HCT116 (cell line): Measurements from ENCODE around the gene KCNJ4. TPM values are rescaled to one million over a fixed set of nuclear protein-coding genes. Genes with fewer than 3 reads are reported as not detected.

Source experiments
- ATAC-seq: fragments of 200-7000 bp; cut with Tn5 transposase; 2 replicates; pipeline ENCODE4 v1.9.1; 2020; ENCODE audit warnings: mild to moderate bottlenecking, moderate library complexity
- BruUV-seq: library from RNA; stranded (reverse); fragments of 400-500 nt; replicated peaks from 2 replicates; lab custom pipeline; 2021; lab: Mats Ljungman, UMichigan
- CTCF ChIA-PET: fragments of 300-600 bp; sonication (Branson Sonifier 250); formaldehyde crosslinking; loops from one replicate; lab custom pipeline; 2021; ENCODE audit warnings: antibody characterized with exemption; lab: Charles Lee
- POLR2A ChIA-PET: fragments of 300-600, 350-600 bp; sonication (Branson Sonifier 250); formaldehyde crosslinking; loops from one replicate; lab custom pipeline; 2021; ENCODE audit warnings: antibody characterized with exemption; lab: Charles Lee
- RAD21 ChIA-PET, 2 experiments: fragments of 300-600 bp; sonication (Branson Sonifier 250); formaldehyde crosslinking; loops; one replicate each; lab custom pipeline; 2023; ENCODE audit warnings: low total read pairs in 2 of 2; ENCODE audit not compliant: uncharacterized antibody in 2 of 2, unreplicated experiment in 2 of 2, low non-redundant PET in 1 of 2; lab: Charles Lee
- DNase-seq: peaks from one replicate; pipeline ENCODE4 v3.0.0-alpha.2; 2010; ENCODE audit warnings: low read depth, low spot score
- H2AFZ ChIP-seq: fragments of 200-600 bp; shearing (Covaris generic), sonication (generic); 2 replicates; pipeline ENCODE4 v1.6.1; 2017; ENCODE audit warnings: low read depth, mixed run types, mixed read lengths, antibody characterized with exemption, low read length; ENCODE audit not compliant: poor library complexity, severe bottlenecking
- H3K27ac ChIP-seq: 2 replicates; pipeline ENCODE4 v1.5.1; 2012; ENCODE audit warnings: low read depth, low read length
- H3K27me3 ChIP-seq: fragments of 200-600 bp; sonication (generic); 2 replicates; pipeline ENCODE4 v1.6.1; 2016; ENCODE audit warnings: mixed run types, low read length, mixed read lengths; ENCODE audit not compliant: insufficient read depth
- H3K36me3 ChIP-seq, 2 experiments: fragments of 200-500 bp in 1 of 2; fragments of 200-600 bp in 1 of 2; sonication (Bioruptor generic) in 1 of 2; sonication (generic) in 1 of 2; 2 replicates each; pipeline versions ENCODE4 v1.5.1 to v1.6.1; 2014 to 2016; ENCODE audit warnings: low read length in 2 of 2, inconsistent platforms in 1 of 2, mixed read lengths in 1 of 2, mixed run types in 1 of 2; ENCODE audit not compliant: insufficient read depth in 2 of 2, control insufficient read depth in 1 of 2
- H3K4me1 ChIP-seq, 2 experiments: fragments of 200-600 bp in 1 of 2; sonication (generic) in 1 of 2; 2 replicates each; pipeline versions ENCODE4 v1.5.1 to v1.6.1; 2012 to 2017; ENCODE audit warnings: low read length in 2 of 2, inconsistent platforms in 1 of 2, mild to moderate bottlenecking in 1 of 2, mixed read lengths in 1 of 2, mixed run types in 1 of 2, moderate library complexity in 1 of 2; ENCODE audit not compliant: insufficient read depth in 2 of 2, control insufficient read depth in 1 of 2
- H3K4me2 ChIP-seq: fragments of 200-600 bp; sonication (generic); 2 replicates; pipeline ENCODE4 v1.6.1; 2017; ENCODE audit warnings: mixed run types, low read length, mixed read lengths
- H3K4me3 ChIP-seq, 2 experiments: fragments of 200-600 bp in 1 of 2; sonication (generic) in 1 of 2; replicated peaks in 1 of 2; 2 replicates each; pipeline ENCODE4 v1.5.1; 2011 to 2016; ENCODE audit warnings: low read length in 2 of 2, control low read depth in 1 of 2, low read depth in 1 of 2, mild to moderate bottlenecking in 1 of 2, mixed read lengths in 1 of 2, mixed run types in 1 of 2
- H3K79me2 ChIP-seq: fragments of 200-600 bp; sonication (generic); 2 replicates; pipeline ENCODE4 v1.6.1; 2017; ENCODE audit warnings: mild to moderate bottlenecking, mixed run types, low read length, moderate library complexity, mixed read lengths; ENCODE audit not compliant: insufficient read depth
- H3K9ac ChIP-seq: fragments of 200-600 bp; sonication (generic); 2 replicates; pipeline ENCODE4 v1.6.1; 2016; ENCODE audit warnings: low read length, mixed read lengths
- H3K9me2 ChIP-seq: fragments of 200-600 bp; sonication (generic), shearing (Covaris generic); 2 replicates; pipeline ENCODE4 v1.6.1; 2017; ENCODE audit warnings: mixed run types, mild to moderate bottlenecking, moderate library complexity; ENCODE audit not compliant: insufficient read depth
- H3K9me3 ChIP-seq, 2 experiments: fragments of 200-500 bp in 1 of 2; fragments of 200-600 bp in 1 of 2; sonication (Bioruptor generic) in 1 of 2; sonication (generic) in 1 of 2; 2 replicates each; pipeline ENCODE4 v1.6.1; 2014 to 2017; ENCODE audit warnings: low read length in 2 of 2, mixed read lengths in 2 of 2, inconsistent platforms in 1 of 2, low read depth in 1 of 2, mild to moderate bottlenecking in 1 of 2, mixed run types in 1 of 2, moderate library complexity in 1 of 2; ENCODE audit not compliant: control insufficient read depth in 1 of 2, insufficient read depth in 1 of 2
- H4K20me1 ChIP-seq: fragments of 200-600 bp; sonication (generic), shearing (Covaris generic); 2 replicates; pipeline ENCODE4 v1.6.1; 2017; ENCODE audit warnings: mixed run types, mild to moderate bottlenecking, moderate library complexity; ENCODE audit not compliant: insufficient read depth
- CBX3 ChIP-seq: IDR thresholded peaks from 2 replicates; pipeline ENCODE4 v1.6.1; 2012; ENCODE audit warnings: low read depth
- CEBPB ChIP-seq: IDR thresholded peaks from 2 replicates; pipeline ENCODE4 v1.6.1; 2012; ENCODE audit warnings: low read depth
- EGR1 ChIP-seq: IDR thresholded peaks from 2 replicates; pipeline ENCODE4 v1.6.1; 2012; ENCODE audit warnings: low read depth
- ELF1 ChIP-seq: IDR thresholded peaks from 2 replicates; pipeline ENCODE4 v1.6.1; 2012; ENCODE audit warnings: low read depth, borderline replicate concordance
- EZH2phosphoT487 ChIP-seq: fragments of 200-600 bp; IDR thresholded peaks from 2 replicates; pipeline ENCODE4 v1.6.1; 2018; ENCODE audit warnings: antibody characterized with exemption, borderline replicate concordance
- FOSL1 ChIP-seq: IDR thresholded peaks from 2 replicates; pipeline ENCODE4 v1.6.1; 2012; ENCODE audit warnings: low read depth
- JUND ChIP-seq: IDR thresholded peaks from 2 replicates; pipeline ENCODE4 v1.6.1; 2012
- MAX ChIP-seq: IDR thresholded peaks from 2 replicates; pipeline ENCODE4 v1.6.1; 2012
- POLR2AphosphoS5 ChIP-seq: IDR thresholded peaks from 2 replicates; pipeline ENCODE4 v1.6.1; 2011; ENCODE audit warnings: mild to moderate bottlenecking, low read depth, low read length, moderate library complexity
- RAD21 ChIP-seq: IDR thresholded peaks from 2 replicates; pipeline ENCODE4 v1.6.1; 2012; ENCODE audit warnings: low read depth, mild to moderate bottlenecking
- SIN3A ChIP-seq: IDR thresholded peaks from 2 replicates; pipeline ENCODE4 v1.6.1; 2012; ENCODE audit warnings: low read depth
- SP1 ChIP-seq: IDR thresholded peaks from 2 replicates; pipeline ENCODE4 v1.6.1; 2012; ENCODE audit warnings: low read depth
- SRF ChIP-seq: IDR thresholded peaks from 2 replicates; pipeline ENCODE4 v1.6.1; 2012; ENCODE audit warnings: low read depth
- TCF7L2 ChIP-seq: IDR thresholded peaks from 2 replicates; pipeline ENCODE4 v1.7.0; 2011; ENCODE audit warnings: borderline replicate concordance, inconsistent platforms; ENCODE audit not compliant: insufficient read depth, insufficient read length; ENCODE audit errors: extremely low read depth
- YY1 ChIP-seq: IDR thresholded peaks from 2 replicates; pipeline ENCODE4 v1.6.1; 2011; ENCODE audit warnings: low read length, low read depth, moderate library complexity, mild to moderate bottlenecking; ENCODE audit not compliant: insufficient replicate concordance; ENCODE audit errors: extremely low read depth
- ZFX ChIP-seq: fragments of 450-650 bp; IDR thresholded peaks from 2 replicates; pipeline ENCODE4 v1.6.1; 2017
- ZNF274 ChIP-seq: fragments of 200-500 bp; sonication (Bioruptor generic); IDR thresholded peaks from 2 replicates; pipeline ENCODE4 v1.6.1; 2014; ENCODE audit warnings: mild to moderate bottlenecking, low read depth, low read length, inconsistent platforms
- intact Hi-C: fragments of 100-400 bp; cut with micrococcal nuclease; formaldehyde crosslinking; loops from 2 replicates; pipeline ENCODE4 v1.10.0; 2022
- total RNA-seq: library from RNA; stranded (reverse); gene quantifications from one replicate; pipeline ENCODE4 v1.2.1, GENCODE V29; 2021; ENCODE audit not compliant: unreplicated experiment
- TF ChIP-seq, protein P1 (sequence below), 3 experiments: fragments of 200-600 bp in 1 of 3; sonication (generic) in 1 of 3; IDR thresholded peaks in 2 of 3; conservative IDR thresholded peaks in 1 of 3; 2 replicates each; pipeline ENCODE4 v1.5.1; 2012 to 2017; ENCODE audit warnings: low read depth in 2 of 3, low read length in 2 of 3, antibody characterized with exemption in 1 of 3, borderline replicate concordance in 1 of 3, control low read depth in 1 of 3, mild to moderate bottlenecking in 1 of 3, mixed read lengths in 1 of 3, mixed run types in 1 of 3, moderate library complexity in 1 of 3; ENCODE audit not compliant: insufficient read depth in 1 of 3
- TF ChIP-seq, protein P2 (sequence below): IDR thresholded peaks from 2 replicates; pipeline ENCODE4 v1.6.1; 2012
- TF ChIP-seq, protein P3 (sequence below): IDR thresholded peaks from 2 replicates; pipeline ENCODE4 v1.6.1; 2012; ENCODE audit warnings: low read depth

Gene KCNJ4
- total RNA-seq, 1 experiment from 2014 or later: not detected

- TF ChIP-seq, protein P1, sequence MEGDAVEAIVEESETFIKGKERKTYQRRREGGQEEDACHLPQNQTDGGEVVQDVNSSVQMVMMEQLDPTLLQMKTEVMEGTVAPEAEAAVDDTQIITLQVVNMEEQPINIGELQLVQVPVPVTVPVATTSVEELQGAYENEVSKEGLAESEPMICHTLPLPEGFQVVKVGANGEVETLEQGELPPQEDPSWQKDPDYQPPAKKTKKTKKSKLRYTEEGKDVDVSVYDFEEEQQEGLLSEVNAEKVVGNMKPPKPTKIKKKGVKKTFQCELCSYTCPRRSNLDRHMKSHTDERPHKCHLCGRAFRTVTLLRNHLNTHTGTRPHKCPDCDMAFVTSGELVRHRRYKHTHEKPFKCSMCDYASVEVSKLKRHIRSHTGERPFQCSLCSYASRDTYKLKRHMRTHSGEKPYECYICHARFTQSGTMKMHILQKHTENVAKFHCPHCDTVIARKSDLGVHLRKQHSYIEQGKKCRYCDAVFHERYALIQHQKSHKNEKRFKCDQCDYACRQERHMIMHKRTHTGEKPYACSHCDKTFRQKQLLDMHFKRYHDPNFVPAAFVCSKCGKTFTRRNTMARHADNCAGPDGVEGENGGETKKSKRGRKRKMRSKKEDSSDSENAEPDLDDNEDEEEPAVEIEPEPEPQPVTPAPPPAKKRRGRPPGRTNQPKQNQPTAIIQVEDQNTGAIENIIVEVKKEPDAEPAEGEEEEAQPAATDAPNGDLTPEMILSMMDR (IDR thresholded peaks at IDR 0.05 in 2 of 3, conservative IDR thresholded peaks at IDR 0.05 in 1 of 3; ENCODE audit: borderline replicate concordance in 1 of 3, insufficient read depth in 1 of 3, low read depth in 2 of 3, low read length in 2 of 3): no peak
- TF ChIP-seq EZH2phosphoT487: no peak
- TF ChIP-seq, all 23 proteins: peak for 0
Observed at GRCh38 chr22:38501797-38502672, 47.0 kb upstream of the KCNJ4 start (continued).

- ATAC-seq (no peak), DNase-seq (no peak)
- Histone ChIP-seq H4K20me1 (peaks cover 48% of the 10 kb centered on the region; the same call in 1 of the 2 replicates), H3K9me3 (no peaks in the 10 kb centered on the region), H3K4me1 (no peaks in the 10 kb centered on the region), H3K27ac (no peak overlapping the region), H2AFZ (no peak overlapping the region), H3K9ac (no peak overlapping the region), H3K27me3 (no peaks in the 10 kb centered on the region), H3K4me2 (no peak overlapping the region), H3K36me3 (peaks cover 81 to 90% of the 10 kb centered on the region in 2 experiments), H3K9me2 (no peaks in the 10 kb centered on the region), H3K79me2 (peaks cover 97% of the 10 kb centered on the region), H3K4me3 (no peak overlapping the region)
- intact Hi-C loops: no loop called here
- RAD21 ChIA-PET: no interaction called here
- POLR2A ChIA-PET: no interaction called here
- BruUV-seq: no TSS peak
- no peak for TF ChIP-seq JUND
- TF ChIP-seq FOSL1: no peak
- TF ChIP-seq, protein P2, sequence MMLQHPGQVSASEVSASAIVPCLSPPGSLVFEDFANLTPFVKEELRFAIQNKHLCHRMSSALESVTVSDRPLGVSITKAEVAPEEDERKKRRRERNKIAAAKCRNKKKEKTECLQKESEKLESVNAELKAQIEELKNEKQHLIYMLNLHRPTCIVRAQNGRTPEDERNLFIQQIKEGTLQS: no peak
- no peak for TF ChIP-seq SIN3A
- TF ChIP-seq SP1: no peak
- no peak for TF ChIP-seq ELF1
- TF ChIP-seq ZFX: no peak
- no peak for TF ChIP-seq POLR2AphosphoS5
- no peak for TF ChIP-seq EZH2phosphoT487
- no peak for TF ChIP-seq CEBPB
- no peak for TF ChIP-seq YY1
- no peak for TF ChIP-seq CBX3
- TF ChIP-seq TCF7L2: no peak
- TF ChIP-seq, protein P3, sequence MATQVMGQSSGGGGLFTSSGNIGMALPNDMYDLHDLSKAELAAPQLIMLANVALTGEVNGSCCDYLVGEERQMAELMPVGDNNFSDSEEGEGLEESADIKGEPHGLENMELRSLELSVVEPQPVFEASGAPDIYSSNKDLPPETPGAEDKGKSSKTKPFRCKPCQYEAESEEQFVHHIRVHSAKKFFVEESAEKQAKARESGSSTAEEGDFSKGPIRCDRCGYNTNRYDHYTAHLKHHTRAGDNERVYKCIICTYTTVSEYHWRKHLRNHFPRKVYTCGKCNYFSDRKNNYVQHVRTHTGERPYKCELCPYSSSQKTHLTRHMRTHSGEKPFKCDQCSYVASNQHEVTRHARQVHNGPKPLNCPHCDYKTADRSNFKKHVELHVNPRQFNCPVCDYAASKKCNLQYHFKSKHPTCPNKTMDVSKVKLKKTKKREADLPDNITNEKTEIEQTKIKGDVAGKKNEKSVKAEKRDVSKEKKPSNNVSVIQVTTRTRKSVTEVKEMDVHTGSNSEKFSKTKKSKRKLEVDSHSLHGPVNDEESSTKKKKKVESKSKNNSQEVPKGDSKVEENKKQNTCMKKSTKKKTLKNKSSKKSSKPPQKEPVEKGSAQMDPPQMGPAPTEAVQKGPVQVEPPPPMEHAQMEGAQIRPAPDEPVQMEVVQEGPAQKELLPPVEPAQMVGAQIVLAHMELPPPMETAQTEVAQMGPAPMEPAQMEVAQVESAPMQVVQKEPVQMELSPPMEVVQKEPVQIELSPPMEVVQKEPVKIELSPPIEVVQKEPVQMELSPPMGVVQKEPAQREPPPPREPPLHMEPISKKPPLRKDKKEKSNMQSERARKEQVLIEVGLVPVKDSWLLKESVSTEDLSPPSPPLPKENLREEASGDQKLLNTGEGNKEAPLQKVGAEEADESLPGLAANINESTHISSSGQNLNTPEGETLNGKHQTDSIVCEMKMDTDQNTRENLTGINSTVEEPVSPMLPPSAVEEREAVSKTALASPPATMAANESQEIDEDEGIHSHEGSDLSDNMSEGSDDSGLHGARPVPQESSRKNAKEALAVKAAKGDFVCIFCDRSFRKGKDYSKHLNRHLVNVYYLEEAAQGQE: no peak
- TF ChIP-seq EGR1: no peak
- no peak for TF ChIP-seq MAX
- no peak for TF ChIP-seq ZNF274
- TF ChIP-seq SRF: no peak
- TF ChIP-seq RAD21: no peak
- CTCF ChIA-PET: no interaction called here
Observed at GRCh38 chr22:38497869-38498268, 42.9 kb upstream of the KCNJ4 start.
